ENCODE measurements around the gene G6PC2. TPM values are rescaled to one million over a fixed set of nuclear protein-coding genes. Genes with fewer than 3 reads are reported as not detected.
"Not testable (repeated sequence)": the region's sequence is repeated elsewhere in the genome, so short reads cannot be mapped to it uniquely, and the experiment has no call there.

The G6PC2 gene
- polyA plus RNA-seq, 10 donors: 0.09 TPM; not detected in 9

- no peak for DNase-seq
These were observed 3.3 kb downstream of the G6PC2 start for GRCh38 chr2:168904358-168904757.

GRCh38 chr2:168907940-168908662 lies 7.0 kb downstream of the G6PC2 start:
- no peak for DNase-seq

- no peak for DNase-seq
These were observed 9.2 kb downstream of the G6PC2 start for GRCh38 chr2:168910330-168910729.

GRCh38 chr2:168912466-168912865 lies 11.4 kb downstream of the G6PC2 start:
- DNase-seq: no peak

- DNase-seq: peak; percentile 19 to 81 (median 57)
These were observed 11.8 kb downstream of the G6PC2 start for GRCh38 chr2:168912901-168913369.

GRCh38 chr2:168913495-168913894 lies 12.4 kb downstream of the G6PC2 start:
- DNase-seq: peak in 1 of 3 donors; percentile 2

GRCh38 chr2:168915441-168916330 lies 14.6 kb downstream of the G6PC2 start:
- no peak for DNase-seq

GRCh38 chr2:168916331-168916675 lies 15.2 kb downstream of the G6PC2 start:
- DNase-seq: no peak

GRCh38 chr2:168920504-168921157 lies 19.5 kb downstream of the G6PC2 start:
- DNase-seq: peak; percentile 20 to 50 (median 27)

- no peak for DNase-seq
These were observed 25.7 kb downstream of the G6PC2 start for GRCh38 chr2:168926621-168927386.

GRCh38 chr2:168928113-168928831 lies 27.2 kb downstream of the G6PC2 start:
- no peak for DNase-seq

- DNase-seq: no peak
These were observed 27.9 kb downstream of the G6PC2 start for GRCh38 chr2:168929031-168929430.

- DNase-seq: no peak
These were observed 29.2 kb downstream of the G6PC2 start for GRCh38 chr2:168930242-168930641.

GRCh38 chr2:168932174-168932573 lies 31.1 kb downstream of the G6PC2 start:
- not testable (repeated sequence) for DNase-seq

- DNase-seq: no peak
These were observed 33.7 kb downstream of the G6PC2 start for GRCh38 chr2:168934826-168935225.

- DNase-seq: no peak
These were observed 34.9 kb downstream of the G6PC2 start for GRCh38 chr2:168935810-168936581.

GRCh38 chr2:168939061-168939460 lies 38.0 kb downstream of the G6PC2 start:
- DNase-seq: no peak

- DNase-seq: no peak
These were observed 38.8 kb downstream of the G6PC2 start for GRCh38 chr2:168939918-168940317.

- DNase-seq: no peak
These were observed 40.2 kb downstream of the G6PC2 start for GRCh38 chr2:168941297-168941696.

- no peak for DNase-seq
These were observed 43.0 kb downstream of the G6PC2 start for GRCh38 chr2:168944065-168944464.

All from muscle of back (tissue), 11 donors.